ENCODE data around the gene PRPF8. TPM values are rescaled to one million over a fixed set of nuclear protein-coding genes. Genes with fewer than 3 reads are reported as not detected.
A peak's percentile ranks its signal among the peaks of the same experiment; 100 is the strongest.

PRPF8 gene
- total RNA-seq, 4 donors from 2014 or later, result 176 to 235 (median 194) TPM

DNA sequence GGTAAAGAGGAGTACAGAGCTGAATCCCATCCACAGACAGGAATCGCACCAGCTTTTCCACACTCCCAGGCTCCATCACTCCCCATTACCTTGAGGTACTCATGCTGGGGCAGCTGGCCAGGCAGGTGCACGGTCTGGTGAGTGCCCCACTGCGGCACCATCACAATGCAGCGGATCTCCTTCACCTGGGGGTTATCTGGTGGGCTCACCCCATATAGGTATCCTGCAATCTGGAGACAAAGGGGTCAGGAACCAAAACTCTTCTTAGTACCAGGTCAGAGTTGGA is 33.2 kb downstream of the PRPF8 start:
- no peak for TF ChIP-seq EP300 (IDR thresholded peaks at IDR 0.05)
- no peak for TF ChIP-seq POLR2A (IDR thresholded peaks at IDR 0.05)
- TF ChIP-seq, protein P1, sequence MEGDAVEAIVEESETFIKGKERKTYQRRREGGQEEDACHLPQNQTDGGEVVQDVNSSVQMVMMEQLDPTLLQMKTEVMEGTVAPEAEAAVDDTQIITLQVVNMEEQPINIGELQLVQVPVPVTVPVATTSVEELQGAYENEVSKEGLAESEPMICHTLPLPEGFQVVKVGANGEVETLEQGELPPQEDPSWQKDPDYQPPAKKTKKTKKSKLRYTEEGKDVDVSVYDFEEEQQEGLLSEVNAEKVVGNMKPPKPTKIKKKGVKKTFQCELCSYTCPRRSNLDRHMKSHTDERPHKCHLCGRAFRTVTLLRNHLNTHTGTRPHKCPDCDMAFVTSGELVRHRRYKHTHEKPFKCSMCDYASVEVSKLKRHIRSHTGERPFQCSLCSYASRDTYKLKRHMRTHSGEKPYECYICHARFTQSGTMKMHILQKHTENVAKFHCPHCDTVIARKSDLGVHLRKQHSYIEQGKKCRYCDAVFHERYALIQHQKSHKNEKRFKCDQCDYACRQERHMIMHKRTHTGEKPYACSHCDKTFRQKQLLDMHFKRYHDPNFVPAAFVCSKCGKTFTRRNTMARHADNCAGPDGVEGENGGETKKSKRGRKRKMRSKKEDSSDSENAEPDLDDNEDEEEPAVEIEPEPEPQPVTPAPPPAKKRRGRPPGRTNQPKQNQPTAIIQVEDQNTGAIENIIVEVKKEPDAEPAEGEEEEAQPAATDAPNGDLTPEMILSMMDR (IDR thresholded peaks at IDR 0.05), result no peak
- H3K27me3 ChIP-seq, result no peaks in the 10 kb centered on the region
- peaks cover 9 to 62% (median 56%) of the 10 kb centered on the region in 3 donors for H3K36me3 ChIP-seq

DNA sequence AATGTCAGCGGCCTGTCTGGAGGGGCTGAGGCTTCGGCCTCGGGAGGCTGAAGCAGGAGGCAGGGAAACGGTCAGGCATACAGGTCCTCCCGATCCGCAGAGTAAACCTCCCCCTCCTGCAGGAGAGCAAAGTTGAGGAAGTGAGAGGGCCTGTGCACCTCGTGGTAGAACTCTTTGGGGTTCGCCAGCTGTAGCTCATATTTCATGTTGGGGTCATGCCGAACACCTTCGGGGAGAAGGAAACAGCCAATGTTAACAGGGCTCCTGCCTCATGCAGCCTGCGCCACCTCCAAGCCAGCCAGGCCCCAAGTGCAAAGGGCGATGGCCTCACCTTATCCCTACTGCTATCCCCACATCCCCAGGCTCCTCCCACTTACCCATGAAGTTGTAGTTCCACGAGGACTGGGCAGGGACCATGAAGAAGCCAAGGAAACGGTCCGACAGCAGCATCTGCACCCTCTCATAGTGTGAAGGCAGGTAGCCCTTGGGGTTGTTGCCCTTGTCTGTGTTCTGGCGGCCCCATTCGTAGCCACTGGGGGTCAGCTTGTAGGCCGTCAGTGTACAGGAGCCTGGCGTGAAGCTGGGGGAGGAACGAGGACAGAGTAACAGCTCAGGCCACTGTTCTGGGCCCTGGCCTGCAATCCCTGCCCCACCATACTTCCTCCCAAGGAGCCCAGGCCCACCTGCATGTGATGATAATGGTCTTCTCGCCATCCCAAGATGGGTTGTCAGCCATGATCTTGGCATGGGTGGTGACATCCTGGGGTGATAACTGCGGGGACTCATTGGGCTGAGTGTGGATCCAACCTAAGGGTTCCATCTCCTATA is 33.7 kb downstream of the PRPF8 start:
- Histone ChIP-seq H3K4me3 (no peak overlapping the region), H3K4me1 (peaks cover 0 to 42% (median 24%) of the 10 kb centered on the region in 4 donors), H3K36me3 (peaks cover 4 to 56% (median 51%) of the 10 kb centered on the region in 3 donors), H3K9me3 (no peaks in the 10 kb centered on the region), H3K27ac (peak overlapping the region; percentile 70 to 99 (median 98)), H3K27me3 (no peaks in the 10 kb centered on the region)
- DNase-seq (ENCODE audit: low spot score in 2 of 2), result no peak
- WGBS, 2 donors, result 72 to 75% methylated on average over 13 to 22 of the region's 22 CpGs
- TF ChIP-seq EP300 (IDR thresholded peaks at IDR 0.05), result no peak
- no peak for TF ChIP-seq POLR2A (IDR thresholded peaks at IDR 0.05)
- TF ChIP-seq, protein P1 (IDR thresholded peaks at IDR 0.05), result no peak

More for the DNA sequence above, 33.2 kb downstream of the PRPF8 start:
- no peak overlapping the region for H3K4me3 ChIP-seq
- H3K4me1 ChIP-seq, result peaks cover 0 to 38% (median 24%) of the 10 kb centered on the region in 4 donors
- DNase-seq (ENCODE audit: low spot score in 2 of 2), result no peak
- 83 to 89% methylated on average over 4 of the region's 4 CpGs for WGBS, 2 donors
- H3K27ac ChIP-seq, result no peak overlapping the region
- H3K9me3 ChIP-seq, result no peaks in the 10 kb centered on the region

DNA sequence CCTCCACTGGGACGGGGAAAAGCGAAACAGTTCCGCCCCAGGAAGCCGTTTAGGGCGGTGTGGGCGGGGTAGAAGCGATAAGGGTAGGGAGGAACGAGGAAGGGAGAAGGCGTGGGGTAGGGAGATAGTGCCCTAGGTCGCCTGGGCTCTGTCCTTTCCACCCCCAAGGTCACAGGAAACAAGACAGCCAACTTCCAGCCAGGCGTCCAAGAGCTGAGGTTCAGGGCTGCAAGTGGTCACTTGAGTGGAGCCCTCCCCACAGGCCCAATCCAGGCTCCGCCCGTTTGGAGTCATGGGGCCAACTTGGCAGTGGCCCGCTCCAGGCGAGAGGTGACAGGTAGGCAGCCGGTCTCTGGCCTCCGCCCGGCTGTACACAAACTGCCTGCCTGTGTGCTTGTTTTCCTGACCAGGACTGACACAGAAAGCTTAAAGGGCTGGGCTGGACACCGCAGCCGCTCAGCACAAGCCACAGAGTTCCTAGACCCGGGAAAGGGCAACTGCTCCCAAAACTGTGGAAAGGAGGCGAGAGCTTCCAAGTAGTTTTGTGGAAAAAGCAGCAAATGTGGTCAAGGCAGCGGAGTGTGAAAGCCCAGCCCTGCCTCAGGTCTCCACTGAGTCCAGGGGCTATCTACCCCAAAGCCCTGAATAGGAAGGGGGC is 34.7 kb downstream of the PRPF8 start, which contains the start of gene RILP:
TSS of gene RILP (minus strand) at position 23 of the 658 bp plus-strand sequence. CDS start 62 bp downstream, outside the sequence.
- Histone ChIP-seq H3K27ac (peak within 1 kb of the TSS; percentile 73 to 99 (median 98)), H3K4me3 (peak within 1 kb of the TSS; percentile 47 to 92 (median 82)), H3K27me3 (no peaks in the 10 kb centered on the region), H3K4me1 (peaks cover 0 to 52% (median 24%) of the 10 kb centered on the region in 4 donors), H3K9me3 (no peaks in the 10 kb centered on the region), H3K36me3 (peaks cover 3 to 46% (median 41%) of the 10 kb centered on the region in 3 donors)
- TF ChIP-seq POLR2A (IDR thresholded peaks at IDR 0.05) (no peak), EP300 (IDR thresholded peaks at IDR 0.05) (no peak)
- TF ChIP-seq, protein P1 (IDR thresholded peaks at IDR 0.05), result no peak
- 18 to 22% methylated on average over 21 to 22 of the region's 23 CpGs for WGBS, 2 donors
- peak; percentile 48 to 53 for DNase-seq (ENCODE audit: low spot score in 2 of 2)

DNA sequence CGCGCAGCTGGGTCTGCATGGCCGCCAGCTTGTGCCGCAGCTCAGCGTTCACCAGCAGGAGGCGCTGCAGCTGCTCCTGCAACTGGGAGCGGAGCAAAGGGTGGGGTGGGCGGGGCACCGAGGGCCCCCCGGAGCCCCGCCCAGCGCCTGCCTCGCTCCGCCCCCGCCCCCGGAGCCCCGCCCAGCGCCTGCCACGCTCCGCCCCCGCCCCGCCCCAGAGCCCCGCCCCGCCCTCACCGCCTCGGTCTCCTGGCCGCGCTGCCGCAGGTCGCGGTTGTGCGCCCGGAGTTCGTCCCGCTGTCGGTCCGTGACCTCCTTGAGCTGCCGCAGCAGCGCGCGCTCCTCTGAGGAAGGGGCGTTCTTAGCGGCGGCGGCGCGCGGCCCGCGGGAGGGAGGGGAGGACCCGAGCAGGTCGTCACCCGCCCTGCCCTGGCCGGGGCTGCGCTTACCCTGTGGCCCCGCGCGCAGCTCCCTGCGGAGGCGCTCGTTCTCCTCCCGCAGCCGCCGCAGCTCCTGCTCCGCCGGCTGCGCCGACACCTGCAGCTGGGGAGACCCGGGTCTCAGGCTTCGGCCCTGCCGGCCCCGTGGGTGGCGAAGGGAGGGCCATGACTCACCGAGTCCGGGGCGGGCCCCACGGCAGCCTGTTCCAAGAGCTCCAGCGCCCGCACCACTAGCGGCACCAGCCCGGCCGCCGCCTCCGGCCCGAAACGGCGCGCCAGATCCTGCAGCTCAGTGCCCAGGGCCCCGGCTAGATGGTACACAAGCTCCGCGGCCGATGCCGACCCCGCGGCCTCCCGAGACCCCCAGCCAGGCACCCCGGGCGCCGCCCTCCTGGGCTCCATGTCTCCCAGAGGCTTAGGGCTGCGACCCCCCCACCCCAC is 35.5 kb downstream of the PRPF8 start:
- DNase-seq (ENCODE audit: low spot score in 2 of 2), result peak; percentile 90 to 92
- TF ChIP-seq POLR2A (IDR thresholded peaks at IDR 0.05) (peak in 1 of 2 donors; percentile 59), EP300 (IDR thresholded peaks at IDR 0.05) (peak in 1 of 2 donors; percentile 64)
- TF ChIP-seq, protein P1 (IDR thresholded peaks at IDR 0.05), result peak; percentile 10 to 100 (median 99)
- peaks cover 0 to 60% (median 26%) of the 10 kb centered on the region in 4 donors for H3K4me1 ChIP-seq
- peaks cover 3 to 39% (median 33%) of the 10 kb centered on the region in 3 donors for H3K36me3 ChIP-seq
- peak overlapping the region; percentile 47 to 92 (median 82) for H3K4me3 ChIP-seq
- H3K9me3 ChIP-seq, result no peaks in the 10 kb centered on the region
- H3K27me3 ChIP-seq, result no peaks in the 10 kb centered on the region
- WGBS, 2 donors, result 0% methylated on average over 37 to 44 of the region's 100 CpGs
- peak overlapping the region; percentile 73 to 99 (median 98) for H3K27ac ChIP-seq
